ENCODE measurements around the gene RAB3IL1.
"Not testable (repeated sequence)": the region's sequence is repeated elsewhere in the genome, so short reads cannot be mapped to it uniquely, and the experiment has no call there.

The RAB3IL1 gene, protein sequence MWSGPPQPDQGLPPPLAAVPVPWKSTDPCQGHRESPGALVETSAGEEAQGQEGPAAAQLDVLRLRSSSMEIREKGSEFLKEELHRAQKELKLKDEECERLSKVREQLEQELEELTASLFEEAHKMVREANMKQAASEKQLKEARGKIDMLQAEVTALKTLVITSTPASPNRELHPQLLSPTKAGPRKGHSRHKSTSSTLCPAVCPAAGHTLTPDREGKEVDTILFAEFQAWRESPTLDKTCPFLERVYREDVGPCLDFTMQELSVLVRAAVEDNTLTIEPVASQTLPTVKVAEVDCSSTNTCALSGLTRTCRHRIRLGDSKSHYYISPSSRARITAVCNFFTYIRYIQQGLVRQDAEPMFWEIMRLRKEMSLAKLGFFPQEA

DNA sequence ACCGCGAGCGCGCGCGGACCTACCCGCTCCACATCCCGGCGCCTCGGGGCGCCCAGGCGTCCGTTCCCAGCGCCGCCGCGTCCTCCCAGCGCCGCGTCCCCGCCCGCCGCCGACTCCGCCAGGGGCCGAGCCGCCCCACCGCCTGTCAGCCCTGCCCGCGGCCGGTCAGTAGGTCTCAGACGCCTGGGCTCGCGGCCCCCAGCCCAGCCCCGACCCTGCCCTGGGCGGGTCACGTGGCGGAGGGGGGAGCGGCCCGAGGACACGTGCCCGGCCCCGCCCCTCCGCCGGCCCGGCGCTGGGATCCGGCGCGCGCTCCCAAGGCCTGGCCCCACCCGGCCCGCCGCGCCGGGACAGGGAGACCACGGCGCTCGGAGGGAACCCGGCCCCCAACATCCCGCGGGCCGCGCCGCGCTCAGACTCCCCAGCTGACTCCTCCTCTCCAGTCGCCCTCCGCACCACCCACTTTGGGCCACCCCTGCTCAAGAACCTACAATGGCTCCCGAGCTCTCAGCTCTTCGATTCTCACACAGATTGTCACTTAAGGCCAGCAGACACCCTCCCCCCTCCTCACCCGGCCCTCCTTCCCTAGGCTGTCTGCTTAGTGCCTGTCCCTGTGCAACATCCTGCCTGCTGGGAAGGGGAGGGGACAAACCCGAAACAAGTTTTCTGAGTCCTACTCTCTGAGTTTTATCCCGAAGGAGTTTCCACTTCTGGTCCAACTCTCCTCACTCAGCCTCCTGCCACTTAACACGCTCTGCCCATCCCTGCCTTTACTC is at the start of gene RAB3IL1:
TSS of gene RAB3IL1 (minus strand) at position 233 of the 776 bp plus-strand sequence. CDS start at position 34, 199 bp downstream.
- peak; percentile 24 for DNase-seq

DNA sequence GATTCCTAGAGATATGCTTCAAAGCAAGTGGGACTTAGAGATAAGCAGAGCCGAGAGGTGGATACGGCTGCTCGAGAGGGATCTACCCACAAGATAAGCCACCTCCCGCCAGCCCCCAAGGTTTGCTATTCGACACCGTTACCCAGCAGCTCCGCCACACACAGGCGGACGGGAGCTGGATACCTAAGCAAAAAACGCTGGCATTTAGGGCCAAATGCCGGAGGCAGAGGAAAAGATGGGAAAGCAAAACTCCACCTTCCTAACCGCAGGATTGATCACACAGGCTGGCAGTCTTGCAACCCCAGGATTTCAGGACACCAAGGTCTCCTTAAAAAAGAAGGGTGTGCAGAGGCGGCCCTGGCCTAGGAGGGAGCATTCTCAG is 49.4 kb upstream of the RAB3IL1 start:
- peak; percentile 26 for DNase-seq

DNA sequence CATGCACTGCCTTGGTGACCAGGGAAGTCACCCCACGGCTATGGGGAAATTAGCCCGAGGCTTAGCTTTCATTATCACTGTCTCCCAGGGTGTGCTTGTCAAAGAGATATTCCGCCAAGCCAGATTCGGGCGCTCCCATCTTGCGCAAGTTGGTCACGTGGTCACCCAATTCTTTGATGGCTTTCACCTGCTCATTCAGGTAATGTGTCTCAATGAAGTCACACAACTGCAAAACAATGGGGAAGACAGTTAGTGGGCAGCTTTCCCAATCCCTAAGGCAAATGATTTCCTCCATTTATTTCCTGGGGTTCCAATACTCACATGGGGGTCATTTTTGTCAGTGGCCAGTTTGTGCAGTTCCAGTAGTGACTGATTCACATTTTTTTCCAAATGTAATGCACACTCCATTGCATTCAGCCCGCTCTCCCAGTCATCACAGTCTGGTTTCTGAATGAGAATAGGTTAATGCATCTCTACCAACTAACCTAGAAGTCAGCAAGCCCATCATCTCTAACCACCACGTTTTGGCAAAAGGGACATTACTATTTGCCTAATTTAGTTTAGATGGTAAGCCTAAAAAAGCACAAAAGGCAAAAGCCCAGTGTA is 47.4 kb upstream of the RAB3IL1 start:
- not testable (repeated sequence) for DNase-seq

DNA sequence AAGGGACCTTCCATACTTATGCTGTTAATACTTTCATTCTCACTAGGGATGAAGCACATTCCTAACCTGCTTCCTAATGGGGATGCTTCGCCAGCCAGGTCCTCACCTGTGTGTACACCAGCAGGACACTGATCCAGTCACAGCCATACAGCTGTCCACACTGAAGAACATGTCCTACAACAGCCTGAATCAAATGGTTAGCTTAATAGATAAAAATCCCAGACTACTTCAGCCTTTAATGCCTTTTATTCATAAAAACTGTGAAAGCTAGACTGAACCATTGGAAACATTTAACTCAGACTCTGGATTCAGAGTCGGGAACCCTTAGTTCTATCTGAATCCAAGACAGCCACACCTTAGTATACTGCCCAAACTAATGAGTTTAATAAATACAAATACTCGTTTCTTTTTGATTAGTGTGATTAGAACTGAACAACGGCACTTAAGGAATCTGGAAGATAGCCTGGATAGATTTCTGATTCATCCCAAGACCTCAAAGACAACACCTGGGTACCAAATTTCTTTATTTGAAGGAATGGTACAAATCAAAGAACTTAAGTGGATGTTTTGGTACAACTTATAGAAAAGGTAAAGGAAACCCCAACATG is 46.8 kb upstream of the RAB3IL1 start:
- no peak for DNase-seq

DNA sequence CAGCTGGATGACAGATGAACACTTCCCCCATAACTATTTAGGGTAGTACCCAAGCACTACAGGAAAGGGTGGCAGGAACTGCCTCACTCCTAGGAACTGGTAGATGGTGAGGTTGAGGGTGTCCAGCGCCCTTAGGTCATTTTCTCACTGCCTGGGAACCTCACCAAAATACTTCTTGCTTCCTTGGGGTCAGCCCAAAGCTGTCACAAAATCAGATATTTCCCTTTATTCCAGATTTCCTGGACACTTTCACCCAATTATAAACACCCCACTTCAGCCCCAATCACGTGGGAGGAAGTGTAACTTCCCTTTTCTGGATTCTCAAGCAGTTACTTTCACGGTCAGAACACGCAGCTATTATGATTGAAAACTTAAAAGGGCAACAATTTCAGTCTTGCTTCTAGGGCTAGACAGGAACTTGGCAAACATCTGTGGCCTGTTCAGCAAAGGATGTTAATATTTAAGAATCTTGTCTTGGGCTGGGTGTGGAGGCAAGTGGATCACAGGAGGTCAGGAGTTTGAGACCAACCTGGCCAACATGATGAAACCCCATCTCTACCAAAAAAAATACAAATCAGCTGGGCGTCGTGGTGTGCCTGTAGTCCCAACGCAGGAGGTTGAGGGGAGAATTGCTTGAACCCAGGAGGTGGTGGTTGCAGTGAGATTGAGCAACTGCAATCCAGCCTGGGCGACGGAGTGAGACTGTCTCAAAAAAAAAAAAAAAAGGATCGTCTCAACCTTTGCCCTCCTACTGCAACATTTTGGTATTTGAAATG is 46.1 kb upstream of the RAB3IL1 start:
- no peak for DNase-seq

DNA sequence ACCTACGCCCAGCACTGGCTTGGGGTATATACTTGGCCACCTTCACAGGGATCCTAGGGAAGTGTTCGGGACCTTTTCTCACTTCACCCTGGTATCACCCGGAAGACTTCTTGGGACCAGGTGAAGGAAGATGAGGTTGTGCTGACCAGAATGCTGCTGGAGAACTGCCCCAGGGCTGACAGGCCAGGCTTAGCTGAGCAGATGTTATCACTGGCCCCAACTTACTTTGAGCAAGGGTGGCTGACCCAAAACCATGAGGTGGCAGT is 45.6 kb upstream of the RAB3IL1 start:
- no peak for DNase-seq

DNA sequence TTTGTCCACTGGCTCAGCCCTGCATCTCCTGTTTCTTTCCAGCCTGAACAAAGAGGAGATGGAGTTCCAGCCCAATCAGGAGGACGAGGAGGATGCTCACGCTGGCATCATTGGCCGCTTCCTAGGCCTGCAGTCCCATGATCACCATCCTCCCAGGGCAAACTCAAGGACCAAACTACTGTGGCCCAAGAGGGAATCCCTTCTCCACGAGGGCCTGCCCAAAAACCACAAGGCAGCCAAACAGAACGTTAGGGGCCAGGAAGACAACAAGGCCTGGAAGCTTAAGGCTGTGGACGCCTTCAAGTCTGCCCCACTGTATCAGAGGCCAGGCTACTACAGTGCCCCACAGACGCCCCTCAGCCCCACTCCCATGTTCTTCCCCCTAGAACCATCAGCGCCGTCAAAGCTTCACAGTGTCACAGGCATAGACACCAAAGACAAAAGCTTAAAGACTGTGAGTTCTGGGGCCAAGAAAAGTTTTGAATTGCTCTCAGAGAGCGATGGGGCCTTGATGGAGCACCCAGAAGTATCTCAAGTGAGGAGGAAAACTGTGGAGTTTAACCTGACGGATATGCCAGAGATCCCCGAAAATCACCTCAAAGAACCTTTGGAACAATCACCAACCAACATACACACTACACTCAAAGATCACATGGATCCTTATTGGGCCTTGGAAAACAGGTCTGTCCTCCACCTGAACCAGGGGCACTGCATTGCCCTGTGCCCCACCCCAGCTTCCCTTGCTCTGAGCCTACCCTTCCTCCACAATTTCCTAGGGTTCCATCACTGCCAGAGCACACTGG is 45.0 kb upstream of the RAB3IL1 start:
- no peak for DNase-seq

DNA sequence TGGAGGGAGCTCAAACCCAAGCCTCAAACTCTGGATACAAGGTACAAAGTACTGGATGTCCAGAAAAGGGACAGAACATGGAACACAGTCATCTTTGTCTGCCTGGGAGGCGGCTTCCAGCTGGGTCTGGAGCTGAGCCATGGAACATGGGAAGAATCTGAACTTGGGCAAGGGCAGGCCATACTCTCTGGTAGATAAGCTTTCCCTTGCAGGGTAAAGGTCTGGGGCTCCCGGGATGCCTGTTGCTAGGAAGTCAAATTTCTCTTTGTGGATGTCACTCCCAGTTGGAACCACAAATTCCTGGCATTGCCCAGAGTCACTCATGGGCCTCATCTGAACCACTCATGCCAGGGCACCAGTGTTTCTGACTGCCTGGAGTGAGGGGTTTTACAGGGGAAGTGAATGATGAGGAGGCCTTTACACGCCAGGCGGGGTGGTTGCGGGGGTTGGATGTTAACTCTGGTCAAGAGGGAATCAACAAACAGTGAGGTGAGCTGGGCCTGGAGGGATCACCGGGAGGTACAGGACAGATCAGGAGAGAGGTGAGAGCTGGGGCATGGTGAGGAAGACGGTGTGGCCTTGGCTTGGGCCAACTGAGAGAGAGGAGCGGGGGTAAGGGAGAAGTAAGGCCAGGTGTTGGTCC is 44.3 kb upstream of the RAB3IL1 start:
- no peak for DNase-seq

DNA sequence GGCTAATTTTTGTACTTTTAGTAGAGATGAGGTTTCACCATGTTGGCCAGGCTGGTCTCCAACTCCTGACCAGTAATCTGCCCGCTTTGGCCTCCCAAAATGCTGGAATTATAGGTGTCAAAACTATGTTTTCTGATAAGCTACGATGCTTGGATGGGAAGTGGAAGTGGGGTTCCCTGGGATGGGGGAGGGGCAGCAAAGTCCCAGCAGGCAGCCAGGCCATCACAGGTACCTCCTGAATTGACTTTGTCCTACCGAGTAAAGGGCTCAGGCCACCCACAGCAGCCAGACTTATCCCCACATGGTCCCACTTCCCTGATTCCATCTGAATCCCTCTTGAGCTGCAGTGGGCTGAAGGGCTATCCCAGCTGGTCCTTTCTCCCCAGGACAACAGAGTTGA is 43.2 kb upstream of the RAB3IL1 start:
- DNase-seq = no peak

DNA sequence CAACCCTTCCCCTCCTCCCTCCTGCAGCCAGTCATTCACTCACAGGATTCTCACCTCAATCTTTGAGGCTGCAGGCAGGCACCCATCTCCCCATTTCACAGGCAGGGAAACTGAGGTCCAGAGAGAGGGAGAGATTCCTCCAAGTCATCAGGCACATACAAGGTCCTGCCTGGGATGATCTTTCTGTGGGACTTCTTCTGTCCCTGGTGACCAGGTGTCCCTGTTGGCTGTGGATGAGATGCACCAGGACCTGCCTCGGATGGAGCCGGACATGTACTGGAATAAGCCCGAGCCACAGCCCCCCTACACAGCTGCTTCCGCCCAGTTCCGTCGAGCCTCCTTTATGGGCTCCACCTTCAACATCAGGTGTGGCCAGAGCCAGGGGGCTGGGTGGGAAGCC is 42.3 kb upstream of the RAB3IL1 start:
- DNase-seq = no peak

DNA sequence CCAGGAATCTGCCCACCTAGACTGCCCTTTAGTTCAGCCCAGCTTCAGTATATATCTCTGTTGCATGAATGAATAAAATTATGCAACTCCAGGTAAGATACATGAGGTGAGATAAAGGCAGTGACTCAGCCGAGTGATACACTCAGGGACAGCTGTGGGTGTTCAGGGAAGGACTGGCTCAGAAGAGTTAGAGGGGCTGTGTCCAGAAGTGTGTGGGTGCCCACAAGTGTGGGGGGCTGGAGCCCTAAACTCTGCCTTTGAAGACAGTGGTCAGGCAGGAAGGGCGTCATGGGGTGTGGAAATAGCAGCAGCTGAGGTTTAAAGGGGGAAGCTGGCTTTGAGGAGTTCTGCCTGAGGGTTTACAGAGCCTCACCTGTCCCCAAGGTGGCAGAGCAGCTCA is 41.7 kb upstream of the RAB3IL1 start:
- DNase-seq = no peak

DNA sequence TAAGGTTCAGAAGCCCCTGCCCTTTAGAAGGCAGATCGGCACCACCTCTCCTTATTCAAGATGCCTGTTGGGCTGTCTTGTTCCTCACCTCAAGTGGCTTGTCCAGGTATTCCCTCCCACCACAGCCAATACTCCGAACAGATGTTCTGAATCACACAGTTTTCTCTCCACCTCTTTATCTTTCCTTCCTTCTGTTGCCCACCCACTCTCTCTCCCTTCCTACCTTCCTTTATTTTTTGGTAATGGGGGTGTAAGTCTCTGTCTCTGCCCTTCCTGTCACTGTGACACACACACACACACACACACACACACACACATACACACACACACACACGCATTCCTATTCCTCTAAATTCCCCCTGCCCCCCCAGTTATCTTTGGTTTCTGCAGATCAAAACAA is 41.2 kb upstream of the RAB3IL1 start:
- no peak for DNase-seq

DNA sequence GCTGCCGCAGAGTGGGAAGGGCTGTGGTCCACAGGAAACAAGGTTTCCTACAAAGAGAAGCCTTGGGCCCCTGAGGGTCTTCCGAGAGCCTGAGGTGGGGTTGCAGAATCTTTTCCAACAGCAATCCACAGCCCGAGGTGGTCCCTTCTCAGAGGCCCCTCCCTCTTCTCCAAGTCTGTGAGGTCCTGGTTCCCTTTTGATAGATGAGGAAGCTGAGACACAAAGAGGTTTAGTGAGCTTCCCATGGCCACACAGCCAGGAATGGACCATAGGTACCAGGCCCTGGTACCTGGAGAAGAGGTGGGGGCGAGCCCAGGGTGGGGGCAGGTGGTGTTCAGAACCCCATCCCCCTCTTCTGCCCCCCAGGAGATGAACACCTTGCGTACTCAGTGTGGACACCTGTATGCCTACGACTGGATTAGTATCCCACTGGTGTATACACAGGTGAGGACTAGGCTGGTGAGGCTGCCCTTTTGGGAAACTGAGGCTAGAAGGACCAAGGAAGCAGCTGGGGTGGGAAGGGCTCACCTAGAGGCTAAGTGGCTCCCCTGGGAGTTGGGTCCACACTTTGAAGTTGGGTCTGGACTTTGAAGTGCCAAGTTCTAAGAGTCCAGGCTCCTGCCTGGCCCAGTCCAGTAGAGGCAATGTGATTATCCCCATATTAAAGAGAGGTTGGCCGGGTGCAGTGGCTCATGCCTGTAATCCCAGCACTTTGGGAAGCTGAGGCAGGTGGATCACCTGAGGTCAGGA is 39.8 kb upstream of the RAB3IL1 start:
- no peak for DNase-seq

DNA sequence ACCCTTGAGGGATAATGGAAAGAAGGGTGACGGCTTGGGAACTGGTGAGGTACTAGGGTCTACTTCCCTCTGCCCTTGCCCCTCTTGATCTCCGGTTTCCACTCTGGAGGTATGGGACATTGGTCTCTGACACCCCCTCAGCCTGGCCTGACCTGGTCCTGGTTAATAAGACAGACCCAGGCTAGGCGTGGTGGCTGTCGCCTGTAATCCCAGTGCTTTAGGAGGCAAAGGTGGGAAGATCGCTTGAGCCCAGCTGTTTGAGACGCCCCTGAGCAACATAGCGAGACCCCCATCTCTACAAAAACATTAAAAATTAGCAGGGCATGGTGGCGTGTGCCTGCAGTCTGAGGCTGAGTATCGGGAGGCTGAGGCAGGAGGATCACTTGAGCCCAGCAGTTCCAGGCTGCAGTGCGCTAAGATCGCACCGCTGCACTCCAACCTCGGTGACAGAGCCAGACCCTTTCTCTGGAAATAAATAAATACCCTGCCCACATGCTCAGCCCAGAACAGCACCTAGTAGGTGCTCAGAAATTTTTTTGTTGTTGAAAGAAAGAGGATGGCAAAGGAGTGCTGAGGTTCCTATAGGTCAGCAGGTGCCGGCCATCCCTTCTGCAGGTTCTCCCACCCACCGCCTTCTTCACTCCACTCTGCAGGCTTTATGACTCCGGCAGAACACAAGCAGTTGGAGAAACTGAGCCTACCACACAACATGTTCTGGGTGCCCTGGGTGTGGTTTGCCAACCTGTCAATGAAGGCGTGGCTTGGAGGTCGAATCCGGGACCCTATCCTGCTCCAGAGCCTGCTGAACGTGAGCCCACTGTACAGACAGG is 39.0 kb upstream of the RAB3IL1 start:
- no peak for DNase-seq

DNA sequence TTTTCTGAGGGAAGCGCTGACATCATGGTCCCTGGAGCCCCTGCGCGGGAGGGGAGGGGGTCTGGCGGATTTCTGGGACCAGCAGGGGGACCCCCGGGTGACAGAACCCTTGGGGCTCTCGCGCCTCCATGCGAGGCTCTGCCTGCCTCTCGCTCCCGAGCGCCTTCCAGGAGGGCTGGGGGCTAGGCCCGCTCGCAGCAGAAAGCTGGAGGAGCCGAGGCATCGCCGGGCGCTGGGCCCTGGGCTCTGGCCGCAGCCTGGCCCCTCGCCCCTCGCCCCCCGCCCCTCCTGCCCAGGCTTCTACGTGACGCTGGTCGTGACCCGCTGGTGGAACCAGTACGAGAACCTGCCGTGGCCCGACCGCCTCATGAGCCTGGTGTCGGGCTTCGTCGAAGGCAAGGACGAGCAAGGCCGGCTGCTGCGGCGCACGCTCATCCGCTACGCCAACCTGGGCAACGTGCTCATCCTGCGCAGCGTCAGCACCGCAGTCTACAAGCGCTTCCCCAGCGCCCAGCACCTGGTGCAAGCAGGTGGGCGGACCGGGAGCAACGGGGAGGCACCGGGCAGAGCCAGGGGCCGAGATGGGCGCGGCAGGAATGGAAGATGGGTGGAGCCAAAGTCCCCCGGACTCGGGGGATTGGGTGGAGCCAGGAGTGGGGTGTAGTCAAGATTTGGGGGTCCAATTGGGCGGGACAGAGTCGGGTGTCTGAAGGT is 38.2 kb upstream of the RAB3IL1 start:
- peak; percentile 31 for DNase-seq

DNA sequence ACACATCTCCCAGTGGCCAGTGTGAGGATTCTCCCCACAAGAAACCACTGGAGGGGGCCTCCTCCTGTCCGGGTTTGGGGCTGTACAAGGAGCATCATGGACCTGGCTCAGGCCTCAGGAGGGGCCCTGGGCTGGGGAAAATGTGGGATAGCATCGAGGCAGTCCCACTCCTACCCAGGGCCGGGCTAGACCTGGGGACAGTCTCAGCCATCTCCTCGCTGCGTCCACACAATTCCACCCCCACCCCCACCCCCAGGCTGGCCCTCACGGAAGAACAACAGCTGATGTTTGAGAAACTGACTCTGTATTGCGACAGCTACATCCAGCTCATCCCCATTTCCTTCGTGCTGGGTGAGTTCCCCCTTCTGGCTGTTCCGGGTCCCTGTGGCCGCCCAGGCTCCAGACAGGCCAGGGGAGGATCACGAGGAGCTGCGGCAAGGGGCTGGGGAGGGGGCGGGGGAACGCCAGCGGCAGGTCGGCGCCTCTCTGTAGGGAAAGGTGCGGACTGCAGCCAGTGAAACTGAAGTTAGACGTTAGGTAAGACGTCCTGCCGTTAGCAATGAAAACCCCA is 37.6 kb upstream of the RAB3IL1 start:
- DNase-seq = peak; percentile 24

DNA sequence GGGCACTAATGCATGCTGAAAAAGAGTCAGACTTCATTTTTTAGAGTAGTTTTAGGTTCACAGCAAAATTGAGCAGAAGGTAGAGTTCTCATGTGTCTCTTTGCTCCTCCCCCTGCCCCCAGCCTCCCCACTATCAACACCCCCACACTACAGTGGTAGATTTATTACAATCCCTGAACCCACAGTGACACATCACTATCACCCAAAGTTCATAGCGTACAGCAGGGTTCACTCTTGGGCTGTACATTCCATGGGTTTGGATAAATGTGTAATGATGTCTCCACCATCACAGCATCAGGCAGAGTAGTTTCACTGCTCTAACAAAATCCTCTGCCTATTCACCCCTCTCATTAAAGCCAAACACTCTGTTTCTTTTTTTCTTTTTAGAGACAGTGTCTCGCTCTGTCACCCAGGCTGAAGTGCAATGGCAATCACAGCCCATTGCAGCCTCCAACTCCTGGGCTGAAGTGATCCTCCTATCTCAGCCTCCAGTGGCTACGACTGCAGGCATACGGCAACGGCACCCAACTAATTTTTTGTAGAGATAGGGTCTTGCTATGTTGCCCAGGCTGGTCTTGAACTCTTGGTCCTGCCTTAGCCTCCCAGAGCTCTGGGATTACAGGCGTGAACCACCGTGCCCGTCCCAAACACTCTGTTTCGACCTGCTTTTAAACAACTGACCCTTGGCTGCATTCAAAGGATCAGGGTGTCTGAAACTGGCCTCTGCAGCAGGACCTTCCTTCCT is 36.9 kb upstream of the RAB3IL1 start:
- DNase-seq = no peak

DNA sequence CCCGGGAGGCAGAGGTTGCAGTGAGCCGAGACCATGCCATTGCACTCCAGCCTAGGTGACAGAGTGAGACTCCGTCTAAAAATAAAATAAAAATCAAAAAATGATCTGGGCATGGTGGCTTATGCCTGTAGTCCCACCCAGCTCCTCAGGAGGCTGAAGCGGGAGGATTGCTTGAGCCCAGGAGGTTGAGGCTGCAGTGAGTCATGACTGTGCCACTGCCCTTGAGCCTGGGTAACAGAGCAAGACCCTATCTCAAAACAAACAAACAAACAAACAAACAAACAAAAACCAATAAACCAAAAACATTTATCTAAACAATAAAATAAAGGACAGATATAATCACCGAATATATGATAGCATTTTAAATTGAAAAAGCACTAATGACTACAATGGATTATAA is 36.3 kb upstream of the RAB3IL1 start:
- not testable (repeated sequence) for DNase-seq
